Inflammatory macrophage (primary cell): Measurements from ENCODE around the gene MTERF4.
A peak's percentile ranks its signal among the peaks of the same experiment; 100 is the strongest.
"Not testable (repeated sequence)": the region's sequence is repeated elsewhere in the genome, so short reads cannot be mapped to it uniquely, and the experiment has no call there.

Source experiments
- DNase-seq, 2 donors: peaks; one replicate each; pipeline ENCODE4 v3.0.0-alpha.2; 2020 to 2022

The MTERF4 gene

DNA sequence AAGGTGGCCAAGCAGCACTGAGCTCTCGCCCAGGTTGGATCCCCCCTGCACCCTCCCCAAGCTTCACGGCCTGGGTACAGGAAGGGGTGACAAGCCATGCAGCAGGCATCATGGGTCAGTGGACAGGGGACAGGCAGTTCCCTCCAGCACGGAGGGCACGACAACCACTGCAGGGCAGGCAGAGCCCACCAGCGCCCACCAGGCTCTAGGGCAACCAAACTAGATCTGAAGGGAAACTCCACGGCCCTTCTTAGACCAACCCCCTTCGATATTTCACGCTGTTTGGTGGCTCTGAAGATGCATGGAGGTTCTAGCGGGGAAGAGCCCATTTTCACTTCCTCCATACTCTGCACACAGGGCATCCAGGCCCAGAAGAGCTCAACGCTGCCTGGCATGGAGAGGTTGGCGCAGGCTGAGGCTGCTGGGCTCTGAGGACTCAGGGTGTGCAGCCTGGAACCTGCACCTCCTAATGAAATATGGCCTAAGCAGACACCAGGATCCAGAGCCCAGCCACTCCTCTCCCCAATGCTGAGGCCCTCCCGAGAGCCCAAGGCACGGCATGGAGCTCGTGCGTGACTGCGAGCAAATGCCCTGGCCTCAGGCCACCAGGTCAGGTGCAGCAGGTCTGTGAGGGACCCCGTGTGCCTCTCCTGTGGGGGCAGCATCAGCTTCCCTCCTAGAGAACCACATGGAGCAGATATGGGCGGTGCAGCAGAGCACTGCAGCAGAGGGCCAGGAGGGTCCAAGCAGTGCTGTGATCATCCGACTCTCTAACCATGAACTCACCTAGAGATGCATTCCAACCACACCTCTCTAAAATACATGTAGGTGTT is 8.7 kb upstream of the MTERF4 start:
- no peak for DNase-seq

DNA sequence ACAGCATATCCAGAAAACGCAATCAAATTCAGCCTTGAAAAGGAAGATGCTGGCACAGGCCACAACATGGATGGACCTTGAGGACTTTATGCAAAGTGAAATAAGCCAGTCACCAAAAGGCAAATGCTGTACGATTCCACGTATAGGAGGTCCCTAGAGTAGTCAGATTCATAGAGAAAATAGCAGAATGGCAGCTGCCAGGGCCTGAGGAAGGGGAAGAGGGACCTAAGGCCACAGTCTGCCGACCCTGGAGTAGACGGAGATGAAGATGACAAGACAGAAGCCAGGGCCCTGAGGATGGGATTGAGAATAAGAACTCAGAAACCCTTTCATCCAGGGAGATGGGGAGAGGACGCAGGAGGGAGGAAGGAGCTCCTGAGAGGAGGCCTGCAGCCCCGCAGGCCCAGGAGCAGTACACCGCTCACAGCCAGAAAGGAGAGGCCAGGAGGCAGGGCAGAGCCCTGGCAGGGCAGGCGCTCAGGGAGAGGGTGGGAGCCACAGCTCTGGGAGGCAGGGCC is 8.1 kb upstream of the MTERF4 start:
- no peak for DNase-seq

DNA sequence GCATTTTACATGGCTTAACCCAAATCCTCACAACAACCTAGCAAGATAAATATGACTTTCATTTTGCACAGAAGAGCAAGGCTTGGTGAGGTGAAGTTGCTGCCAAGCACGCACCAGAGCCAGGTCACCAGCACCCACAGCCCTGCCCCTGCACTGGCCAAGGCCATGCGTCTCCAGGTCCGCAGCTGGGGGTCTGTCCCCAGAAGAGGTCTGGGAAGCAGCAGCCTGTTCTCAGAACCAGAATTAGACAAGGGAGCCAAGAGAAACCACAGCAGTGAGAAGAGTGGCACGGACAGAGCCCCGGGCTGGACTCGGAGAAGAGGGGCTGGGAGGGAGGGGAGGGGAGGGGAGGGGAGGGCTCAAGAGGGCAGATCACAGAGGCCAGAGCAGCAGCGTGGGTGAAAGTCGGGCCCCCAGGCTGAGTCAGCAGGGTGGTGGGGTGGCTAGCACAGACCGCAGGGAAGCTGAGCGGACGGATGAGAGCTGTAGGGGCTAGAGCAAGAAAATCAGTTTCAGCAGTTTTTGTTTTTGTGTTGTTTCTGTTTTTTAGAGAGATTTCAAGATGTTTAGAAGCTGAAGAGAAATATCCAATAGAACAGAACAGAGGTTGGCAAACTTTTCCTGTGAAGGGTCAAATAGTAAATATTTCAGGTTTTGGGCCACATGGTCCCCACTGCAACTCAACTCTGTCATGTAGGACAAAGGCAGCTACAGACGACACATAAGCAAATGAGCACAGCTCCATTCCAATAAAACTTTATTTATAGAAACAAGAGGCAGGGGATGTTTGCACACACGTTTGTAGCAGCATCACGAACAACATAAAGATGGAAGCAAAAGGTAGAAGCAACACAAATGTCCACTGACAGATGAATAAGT is 7.4 kb upstream of the MTERF4 start:
- no peak for DNase-seq

DNA sequence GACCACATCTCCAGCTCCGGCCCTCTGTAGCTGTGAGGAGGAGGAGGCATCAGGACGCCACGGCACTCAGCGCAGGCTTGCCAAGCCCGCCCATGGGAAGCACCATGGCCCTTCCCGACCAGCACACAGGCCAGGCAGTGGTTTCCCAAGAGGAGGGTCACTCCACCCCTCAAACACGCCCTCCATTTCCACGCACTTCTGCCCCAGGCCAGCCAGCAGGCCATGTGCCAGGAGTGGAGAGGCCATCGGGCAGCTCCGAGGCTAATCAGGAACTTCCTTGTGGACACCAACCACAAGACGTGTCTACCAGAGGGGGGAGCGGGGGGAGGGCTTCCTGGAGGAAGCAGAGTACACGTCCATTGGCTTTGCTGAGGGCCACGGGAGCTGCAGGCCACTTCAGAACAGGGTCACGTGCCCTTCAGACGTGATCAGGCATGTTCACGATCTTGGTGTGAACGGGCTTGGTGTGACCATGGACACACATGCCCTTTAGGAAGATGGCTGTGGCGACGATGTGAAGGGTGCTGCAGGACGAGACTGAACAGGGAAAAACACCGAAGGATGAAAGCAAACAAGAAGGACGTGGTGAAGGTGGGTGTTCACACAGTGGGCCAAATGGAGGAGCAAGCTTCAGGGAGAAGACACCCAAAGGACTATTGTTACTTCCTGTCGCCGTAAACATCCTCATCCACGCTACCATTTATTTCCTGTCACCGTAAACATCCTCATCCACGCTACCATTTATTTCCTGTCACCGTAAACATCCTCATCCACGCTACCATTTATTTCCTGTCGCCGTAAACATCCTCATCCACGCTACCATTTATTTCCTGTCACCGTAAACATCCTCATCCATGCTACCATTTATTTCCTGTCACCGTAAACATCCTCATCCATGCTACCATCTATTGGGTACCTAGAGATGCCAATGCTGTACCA is 6.5 kb upstream of the MTERF4 start:
- no peak for DNase-seq

DNA sequence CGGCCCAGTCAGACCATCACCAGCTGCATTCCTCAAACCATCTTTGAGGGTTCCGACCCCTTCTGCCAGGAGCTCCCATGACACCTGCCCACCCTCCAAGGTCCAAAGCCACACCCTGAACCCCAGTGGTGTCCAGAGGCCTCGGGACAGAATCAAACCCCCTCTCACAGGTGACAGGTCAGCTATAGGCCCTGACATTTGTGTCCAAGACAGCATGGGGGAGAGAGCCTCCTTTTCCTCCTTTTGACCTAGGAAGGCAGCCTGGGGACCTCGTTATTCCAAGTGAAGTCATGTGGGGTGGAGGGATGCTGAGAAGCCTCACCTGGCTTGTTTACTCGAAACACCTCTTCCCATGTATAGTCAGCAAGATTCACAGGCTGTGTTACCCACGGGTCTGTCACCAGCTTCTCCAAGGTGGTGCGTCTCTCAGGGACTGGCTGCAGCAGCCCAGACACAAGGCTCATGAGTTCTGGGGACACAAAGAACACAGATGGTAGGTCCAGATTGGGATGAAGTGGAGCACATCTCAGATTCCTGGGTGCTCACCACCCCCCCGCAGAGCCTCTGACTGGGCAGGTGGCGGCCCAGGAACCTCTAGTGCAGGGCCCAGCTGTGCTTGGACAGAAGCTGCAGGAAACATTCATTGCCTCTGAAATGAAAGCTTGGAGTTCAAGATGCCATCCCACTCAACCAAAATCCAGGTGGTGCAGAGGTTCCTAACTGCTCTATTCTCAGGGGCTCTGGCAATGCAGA is 5.1 kb upstream of the MTERF4 start:
- DNase-seq, result no peak

DNA sequence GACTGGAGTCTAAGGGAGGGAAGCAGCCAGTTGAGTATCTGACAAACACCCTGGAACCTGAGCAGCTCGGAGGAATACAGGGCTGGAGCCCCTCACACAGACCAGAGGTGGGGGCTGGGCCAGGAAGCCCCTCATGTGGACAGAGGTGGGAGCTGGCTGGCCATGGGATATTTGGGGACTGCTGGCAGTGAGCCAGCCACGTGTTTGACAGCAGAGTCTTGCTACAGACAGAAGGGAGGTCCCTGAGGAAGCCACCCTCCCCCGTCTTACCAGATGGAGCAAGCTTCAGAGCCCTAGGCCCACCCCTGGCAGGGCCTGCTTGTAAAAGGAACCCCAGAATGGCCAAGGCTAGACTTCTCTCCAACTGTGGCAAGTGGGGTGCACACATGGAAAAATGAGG is 3.6 kb upstream of the MTERF4 start:
- DNase-seq, result no peak

DNA sequence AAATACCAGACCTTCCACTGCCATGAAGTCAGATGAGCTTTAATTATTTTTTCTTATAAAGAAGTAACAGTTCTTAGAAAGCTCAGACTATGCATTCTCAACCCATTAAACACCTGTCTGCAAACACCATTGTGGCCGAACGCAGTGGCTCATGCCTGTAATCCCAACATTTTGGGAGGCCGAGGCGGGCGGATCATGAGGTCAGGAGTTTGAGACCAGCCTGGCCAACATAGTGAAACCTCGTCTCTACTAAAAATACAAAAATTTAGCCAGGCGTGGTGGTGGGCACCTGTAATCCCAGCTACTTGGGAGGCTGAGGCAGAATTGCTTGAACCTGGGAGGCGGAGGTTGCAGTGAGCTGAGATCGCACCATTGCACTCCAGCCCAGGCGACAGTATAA is 2.5 kb upstream of the MTERF4 start:
- not testable (repeated sequence) for DNase-seq

DNA sequence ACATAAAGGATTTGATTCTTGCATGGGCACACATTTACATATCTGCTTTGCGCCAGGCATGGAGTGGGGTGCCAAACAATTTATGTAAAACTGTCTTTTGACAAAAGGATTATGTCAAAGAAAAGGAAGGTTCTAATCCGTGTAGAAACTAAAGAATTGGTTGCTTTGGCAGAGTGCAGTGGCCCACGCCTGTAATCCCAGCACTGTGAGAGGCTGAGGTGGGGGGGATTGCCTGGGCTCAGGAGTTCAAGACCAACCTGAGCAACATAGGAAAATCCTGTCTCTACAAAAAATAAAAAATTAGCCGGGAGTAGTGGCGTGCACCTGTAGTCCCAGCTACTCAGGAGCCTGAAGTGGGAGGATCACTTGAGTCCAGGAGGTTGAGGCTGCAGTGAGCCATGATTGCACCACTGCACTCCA is 1.1 kb upstream of the MTERF4 start:
- DNase-seq, result no peak

DNA sequence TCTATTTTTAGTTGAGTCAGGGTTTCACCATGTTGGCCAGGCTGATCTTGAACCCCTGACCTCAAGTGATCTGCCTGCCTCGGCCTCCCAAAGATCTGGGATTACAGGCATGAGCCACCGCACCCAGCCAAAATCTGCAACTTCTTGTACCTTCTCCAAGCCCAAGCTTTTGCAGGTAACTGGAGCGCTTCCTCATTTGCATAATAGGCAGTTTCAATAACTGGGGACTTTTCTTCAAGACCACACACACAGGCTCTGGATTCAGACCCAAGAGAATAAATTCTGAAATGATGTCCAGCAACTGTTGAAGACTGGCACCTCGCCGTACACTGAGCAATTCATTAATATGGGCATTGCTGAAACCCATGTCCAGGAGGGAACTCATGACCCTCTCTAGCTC is 2.8 kb downstream of the MTERF4 start:
- no peak for DNase-seq

DNA sequence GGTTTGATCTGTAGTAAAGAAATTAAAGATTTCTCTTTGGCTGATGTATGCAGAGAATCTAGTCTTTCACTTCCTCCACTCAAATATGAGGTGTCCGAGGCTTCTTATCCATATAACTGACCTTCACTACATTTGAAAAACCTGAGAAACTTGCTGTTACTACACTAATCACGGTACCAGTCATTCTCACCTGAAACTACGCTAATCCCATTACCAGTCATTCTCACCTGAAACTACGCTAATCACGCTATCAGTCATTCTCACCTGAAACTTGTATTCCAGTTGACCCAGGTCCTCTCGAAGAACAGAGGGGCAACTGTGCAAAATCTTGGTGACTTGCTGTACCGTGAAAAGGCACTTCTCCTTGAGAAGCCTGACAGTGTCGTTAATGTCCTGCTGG is 5.1 kb downstream of the MTERF4 start:
- DNase-seq, result no peak

DNA sequence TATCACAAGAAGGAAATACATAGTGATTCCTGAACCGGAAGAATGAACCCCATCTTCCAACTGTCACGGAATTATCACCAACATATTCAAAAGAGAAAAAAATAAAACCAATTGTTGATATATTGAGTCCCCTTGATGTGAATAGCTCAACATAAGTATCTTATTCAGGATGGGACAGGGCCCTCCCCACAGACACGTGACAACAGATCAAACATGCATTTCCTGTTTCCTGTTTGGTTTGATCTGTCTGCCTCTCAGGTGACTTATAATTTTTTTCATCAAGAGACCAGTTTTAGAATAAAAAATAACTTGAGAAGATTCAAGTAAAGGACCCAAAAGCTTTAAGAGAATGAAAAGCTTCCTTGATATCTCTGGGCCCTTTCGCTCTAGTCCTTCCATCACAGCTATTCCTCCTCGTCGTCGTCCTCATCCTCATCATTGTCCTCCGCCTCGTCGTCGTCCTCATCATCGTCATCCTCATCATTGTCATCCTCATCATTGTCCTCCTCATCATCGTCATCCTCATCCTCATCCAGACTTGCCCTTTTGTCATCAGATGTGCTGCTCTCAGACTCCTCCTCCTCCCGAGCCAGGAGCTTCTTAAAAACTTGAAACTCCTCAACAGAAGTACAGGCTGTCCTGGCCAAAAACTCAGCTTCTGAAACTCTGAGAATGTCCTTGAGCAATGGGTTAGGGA is 6.3 kb downstream of the MTERF4 start:
- no peak for DNase-seq

DNA sequence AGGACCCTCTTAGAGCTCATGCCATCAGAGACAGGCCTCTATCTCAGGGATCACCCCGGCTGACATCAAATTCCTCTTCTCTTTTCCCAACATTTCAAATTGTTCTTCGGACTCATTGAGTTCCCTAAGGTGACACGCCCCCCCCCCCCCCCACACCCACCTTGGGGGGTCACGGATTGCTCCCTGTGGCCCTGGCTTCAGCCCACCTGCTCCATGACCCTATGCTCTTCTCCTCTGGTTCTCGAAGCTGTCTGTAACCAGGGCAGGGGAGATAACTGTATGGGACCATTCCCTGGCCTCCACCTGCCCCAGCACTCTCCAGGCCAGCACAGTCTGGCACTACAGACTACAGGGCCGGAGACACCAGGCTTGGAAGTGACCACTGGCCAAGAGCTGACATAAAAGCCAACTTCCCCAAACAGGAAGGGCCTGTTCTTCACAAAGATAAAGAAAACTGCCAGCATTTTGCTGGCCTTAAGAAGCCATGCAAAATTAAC is 7.1 kb downstream of the MTERF4 start:
- no peak for DNase-seq

DNA sequence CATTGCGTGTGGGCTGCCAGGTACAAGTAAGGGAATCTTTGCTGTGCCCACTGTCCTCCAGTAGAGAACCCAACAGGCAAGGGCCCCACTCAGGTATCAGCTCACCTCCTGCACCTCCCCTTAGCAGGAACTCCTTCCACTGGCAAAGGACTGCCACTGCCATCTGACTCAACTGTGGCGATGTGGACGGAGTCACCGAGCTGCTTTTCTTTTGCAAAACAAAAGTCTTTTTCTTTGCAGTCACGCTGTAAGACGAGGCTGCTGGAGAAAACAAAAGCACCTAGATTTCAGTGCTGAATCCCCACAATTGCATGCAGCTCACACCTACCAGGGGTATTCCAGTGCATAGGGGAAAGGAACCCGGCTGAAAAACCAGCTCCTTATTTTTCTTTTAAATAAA is 7.9 kb downstream of the MTERF4 start:
- no peak for DNase-seq

DNA sequence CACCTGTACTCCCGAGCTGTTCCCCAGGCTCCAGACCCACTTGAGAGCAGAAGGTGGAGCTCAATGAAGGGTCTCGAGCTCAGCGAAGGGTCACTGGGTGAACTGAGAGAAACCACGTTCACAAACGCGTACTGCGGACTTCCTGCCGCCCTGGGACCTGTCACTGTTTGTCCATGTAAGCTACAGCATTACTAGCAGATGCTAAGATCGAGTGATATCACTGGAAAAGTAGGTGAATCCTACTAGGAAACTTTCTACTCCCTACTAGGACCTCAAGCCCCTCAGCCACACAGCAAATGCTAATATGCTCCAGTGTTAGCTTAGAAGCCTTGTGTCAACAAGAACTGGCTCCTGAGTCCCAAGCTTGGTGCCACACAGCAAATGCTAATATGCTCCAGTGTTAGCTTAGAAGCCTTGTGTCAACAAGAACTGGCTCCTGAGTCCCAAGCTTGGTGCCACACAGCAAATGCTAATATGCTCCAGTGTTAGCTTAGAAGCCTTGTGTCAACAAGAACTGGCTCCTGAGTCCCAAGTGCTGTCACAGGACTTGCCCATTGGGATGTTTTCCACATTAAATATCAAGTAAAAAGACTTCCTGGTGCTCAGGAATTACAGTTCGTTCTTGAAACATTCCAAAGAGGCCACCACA is 8.8 kb downstream of the MTERF4 start:
- DNase-seq, result not testable (repeated sequence)

DNA sequence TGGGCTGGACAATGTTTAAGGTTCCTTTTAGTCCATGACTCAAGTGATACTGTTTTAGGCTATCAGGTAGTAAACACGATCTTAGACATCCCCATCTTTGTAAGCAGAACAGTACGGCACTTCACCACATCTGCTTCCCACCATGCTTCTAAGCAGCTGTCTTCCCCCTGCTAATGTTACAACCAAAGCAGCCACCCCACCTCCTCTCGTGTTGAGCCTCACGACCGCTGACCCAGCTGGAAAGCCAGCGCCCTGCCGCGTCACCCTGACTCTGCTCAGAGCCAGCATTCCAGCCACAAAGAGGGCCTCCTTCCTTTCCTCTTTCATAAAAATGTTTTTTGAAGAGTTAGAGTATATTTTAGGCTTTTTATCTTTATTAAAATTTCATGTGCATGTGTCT is 9.4 kb downstream of the MTERF4 start:
- no peak for DNase-seq

DNA sequence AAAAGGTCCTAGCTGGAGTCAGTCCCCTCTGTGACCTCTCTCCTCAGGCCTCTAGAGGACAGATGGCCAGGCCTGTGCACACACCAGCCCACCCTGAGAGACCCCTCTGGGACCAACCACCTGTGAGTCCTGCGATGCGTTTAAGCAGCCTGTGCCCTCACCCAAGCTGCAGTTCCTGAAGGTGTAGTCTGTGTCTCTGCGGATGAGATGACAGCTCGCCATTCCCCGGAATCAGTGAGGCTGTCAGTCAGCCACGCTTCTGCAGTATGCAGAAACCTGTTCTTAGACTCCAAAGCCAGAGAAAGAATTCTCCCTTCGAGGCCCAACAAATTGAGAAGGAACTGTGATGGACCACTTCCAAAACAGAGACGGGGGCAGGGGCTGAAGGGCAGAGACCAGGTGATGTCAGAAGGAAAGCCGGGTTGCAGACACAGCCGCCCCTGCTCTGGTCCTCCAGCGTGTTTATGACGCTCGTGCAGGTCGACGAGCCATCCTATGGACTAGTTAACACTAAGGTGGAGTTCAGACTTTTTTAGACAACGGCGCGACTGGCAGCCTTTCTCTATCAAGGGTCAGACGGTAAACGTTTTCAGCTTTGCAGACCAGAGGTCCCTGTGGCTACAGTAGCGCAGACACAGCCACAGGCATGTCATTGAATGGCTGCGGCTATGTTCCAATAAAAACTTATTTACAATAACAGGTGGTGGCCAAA is 10.2 kb downstream of the MTERF4 start:
- no peak for DNase-seq

DNA sequence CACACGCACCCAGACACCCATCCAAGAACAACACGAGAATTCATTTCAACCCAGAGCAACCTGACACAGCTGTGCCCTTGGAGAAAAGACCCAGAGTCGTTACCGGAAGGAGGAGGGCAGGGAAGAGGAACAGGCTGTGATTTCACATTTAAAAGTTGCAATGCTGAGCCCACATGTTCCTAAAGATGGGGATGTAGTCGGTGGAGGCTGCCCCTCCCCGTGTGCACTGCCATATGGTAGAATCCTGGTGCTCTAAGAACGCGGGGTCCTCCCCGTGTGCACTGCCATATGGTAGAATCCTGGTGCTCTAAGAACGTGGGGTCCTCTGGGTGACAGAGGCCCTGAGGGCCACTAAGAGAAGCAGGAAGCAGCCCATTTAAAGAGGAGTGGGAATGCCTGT is 10.9 kb downstream of the MTERF4 start:
- peak in 1 of 2 donors; percentile 7 for DNase-seq

DNA sequence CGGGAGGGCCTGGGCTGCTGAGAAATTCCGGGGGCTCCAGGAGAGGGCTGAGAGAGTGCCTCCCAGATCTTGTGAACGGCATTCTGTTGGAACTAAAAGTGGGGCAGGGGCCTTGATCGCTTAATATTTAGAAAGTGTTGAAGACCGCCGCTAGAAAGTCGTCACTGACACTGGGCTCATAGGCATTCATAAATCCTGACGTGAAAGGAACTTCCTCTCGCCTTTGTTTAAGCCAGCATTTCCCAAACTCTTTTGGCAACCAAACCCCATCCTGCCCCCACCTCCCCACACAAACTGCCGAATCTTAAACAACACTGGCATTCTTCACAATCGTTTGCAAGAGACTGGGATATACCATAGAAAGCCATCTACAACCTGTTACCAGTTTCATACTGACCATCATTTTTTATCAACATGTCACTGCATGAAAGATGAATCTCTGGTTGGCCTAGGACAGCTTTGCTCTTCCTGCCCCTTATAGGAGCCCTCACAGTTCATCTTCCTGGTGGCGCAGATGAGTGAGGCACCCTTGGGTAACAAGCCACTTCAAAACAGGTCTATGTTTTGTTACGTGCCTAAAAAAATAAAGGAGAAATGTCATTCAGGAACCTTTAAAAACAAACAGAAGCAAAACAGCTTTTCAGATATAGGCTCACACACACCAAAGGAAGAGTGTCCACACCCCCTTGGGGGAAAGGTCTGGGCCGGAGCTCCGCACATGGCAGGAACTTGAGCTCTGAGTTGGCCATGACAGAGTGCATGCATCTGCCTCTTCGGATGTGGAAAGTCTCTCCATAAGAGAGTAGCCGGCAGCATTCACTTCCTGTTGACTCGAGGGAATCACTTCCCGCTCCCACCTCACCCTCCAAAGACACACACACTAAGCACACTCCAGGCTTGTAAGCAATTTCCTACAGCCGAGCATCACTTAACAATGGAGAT is 13.0 kb downstream of the MTERF4 start:
- DNase-seq, result no peak
